ENCODE data around the gene PLEKHA1.

GRCh38 chr10:122326806-122327205 is 47.7 kb upstream of the PLEKHA1 start:
- no peak for TF ChIP-seq EP300 (IDR thresholded peaks at IDR 0.05)
- TF ChIP-seq CTCF (IDR thresholded peaks at IDR 0.05) = no peak
- TF ChIP-seq POLR2A (IDR thresholded peaks at IDR 0.05; ENCODE audit: low read depth) = no peak
- TF ChIP-seq POLR2AphosphoS5 (IDR thresholded peaks at IDR 0.05) = no peak
